ENCODE data around the gene ADAMTS12. TPM values are rescaled to one million over a fixed set of nuclear protein-coding genes. Genes with fewer than 3 reads are reported as not detected.

ADAMTS12 gene
- total and polyA plus RNA-seq, 9 of the 15 experiments (the other 6 are each of a cell fraction or from before 2014, with no cell fraction given), result 0.11 TPM; not detected in 8

GRCh38 chr5:33816791-33817190, 75.0 kb downstream of the ADAMTS12 start:
- FAIRE-seq, result peak; percentile 19
- intact Hi-C loops (cut with micrococcal nuclease), result no loop called here
- Histone ChIP-seq H3K27ac (ENCODE audit: extremely low read depth, low read depth, low read length) (no peak overlapping the region), H3K9me1 (ENCODE audit: control insufficient read depth, insufficient read depth, low read length) (no peaks in the 10 kb centered on the region), H4K20me1 (replicated peaks; ENCODE audit: control insufficient read depth, insufficient read depth, low read length) (no peaks in the 10 kb centered on the region), H3K9me3 (replicated peaks; ENCODE audit: control insufficient read depth, insufficient read depth, low read depth, low read length) (no peaks in the 10 kb centered on the region), H3K4me1 (replicated peaks in 1 of 2; ENCODE audit: control insufficient read depth in 2 of 2, insufficient read depth in 2 of 2, low read length in 2 of 2) (no peaks in the 10 kb centered on the region), H3K79me2 (ENCODE audit: control insufficient read depth, insufficient read depth, low read length) (no peaks in the 10 kb centered on the region), H3K4me2 (ENCODE audit: insufficient read depth, low read length) (no peak overlapping the region), H3K4me3 (no peak overlapping the region), H3K36me3 (ENCODE audit: control insufficient read depth, insufficient read depth, low read length) (no peaks in the 10 kb centered on the region), H3K9ac (ENCODE audit: insufficient read depth in 1 of 2, low read depth in 2 of 2, low read length in 2 of 2) (no peak overlapping the region), H2AFZ (ENCODE audit: low read depth, low read length) (no peak overlapping the region), H3K27me3 (ENCODE audit: control insufficient read depth in 2 of 2, insufficient read depth in 2 of 2, low read length in 2 of 2) (no peaks in the 10 kb centered on the region)
- in situ Hi-C loops (cut with MboI), result no loop called here
- CTCF ChIA-PET (ENCODE audit: low intra/inter-chr PET ratio), result no interaction called here
- ATAC-seq, result no peak
- no TSS peak for BruUV-seq (replicated peaks)
- 0% methylated on average over 1 of the region's 1 CpG for WGBS (ENCODE audit: insufficient coverage, low coverage, missing lambda C conversion rate)
- POLR2A ChIA-PET, result no interaction called here
- TF ChIP-seq FOSL1 (tag; conservative IDR thresholded peaks at IDR 0.05), result no peak
- TF ChIP-seq, protein P1, sequence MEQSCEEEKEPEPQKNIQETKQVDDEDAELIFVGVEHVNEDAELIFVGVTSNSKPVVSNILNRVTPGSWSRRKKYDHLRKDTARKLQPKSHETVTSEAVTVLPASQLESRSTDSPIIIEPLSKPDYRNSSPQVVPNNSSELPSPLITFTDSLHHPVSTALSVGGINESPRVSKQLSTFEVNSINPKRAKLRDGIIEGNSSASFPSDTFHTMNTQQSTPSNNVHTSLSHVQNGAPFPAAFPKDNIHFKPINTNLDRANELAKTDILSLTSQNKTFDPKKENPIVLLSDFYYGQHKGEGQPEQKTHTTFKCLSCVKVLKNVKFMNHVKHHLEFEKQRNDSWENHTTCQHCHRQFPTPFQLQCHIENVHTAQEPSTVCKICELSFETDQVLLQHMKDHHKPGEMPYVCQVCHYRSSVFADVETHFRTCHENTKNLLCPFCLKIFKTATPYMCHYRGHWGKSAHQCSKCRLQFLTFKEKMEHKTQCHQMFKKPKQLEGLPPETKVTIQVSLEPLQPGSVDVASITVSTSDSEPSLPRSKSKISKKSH (CRISPR knock-in tag; IDR thresholded peaks at IDR 0.05), result no peak
- no peak for TF ChIP-seq HDAC6 (IDR thresholded peaks at IDR 0.05; ENCODE audit: low read depth, low read length)
- TF ChIP-seq CGGBP1 (CRISPR knock-in tag; IDR thresholded peaks at IDR 0.05), result no peak
- no peak for TF ChIP-seq LEF1 (IDR thresholded peaks at IDR 0.05)
- TF ChIP-seq HDAC3 (IDR thresholded peaks at IDR 0.05; ENCODE audit: borderline replicate concordance, partially characterized antibody), result no peak
- TF ChIP-seq YBX1 (IDR thresholded peaks at IDR 0.05), result no peak
- no peak for TF ChIP-seq ZNF384 (IDR thresholded peaks at IDR 0.05; ENCODE audit: low read depth, low read length)
- no peak for TF ChIP-seq HIVEP1 (CRISPR knock-in tag; IDR thresholded peaks at IDR 0.05)
- TF ChIP-seq CBFA2T3 (IDR thresholded peaks at IDR 0.05), result no peak
- no peak for TF ChIP-seq DMBX1 (CRISPR knock-in tag; IDR thresholded peaks at IDR 0.05; ENCODE audit: borderline replicate concordance)
- no peak for TF ChIP-seq ARID2 (IDR thresholded peaks at IDR 0.05)
- no peak for DNase-seq (ENCODE audit: extremely low read depth in 1 of 4, low spot score in 3 of 4)
